ENCODE measurements around the gene KRT5. TPM values are rescaled to one million over a fixed set of nuclear protein-coding genes. Genes with fewer than 3 reads are reported as not detected.

Gene KRT5
- total RNA-seq, 4 donors from 2014 or later, result 0.94 to 9.9 (median 5.9) TPM; not detected in 1

- Histone ChIP-seq H3K27me3 (no peaks in the 10 kb centered on the region), H3K27ac (no peak overlapping the region), H3K4me1 (no peaks in the 10 kb centered on the region), H3K9me3 (no peaks in the 10 kb centered on the region), H3K36me3 (no peaks in the 10 kb centered on the region), H3K4me3 (no peak overlapping the region)
- no peak for DNase-seq
- no peak for TF ChIP-seq POLR2A (IDR thresholded peaks at IDR 0.05)
- peak in 2 of 6 experiments; percentile 15 to 21 for TF ChIP-seq CTCF (IDR thresholded peaks at IDR 0.05)
These were observed 14.3 kb upstream of the KRT5 start for GRCh38 chr12:52534482-52534881.

GRCh38 chr12:52533686-52534470 lies 13.7 kb upstream of the KRT5 start:
- no peak for DNase-seq
- H3K27ac ChIP-seq, result no peak overlapping the region
- H3K9me3 ChIP-seq, result no peaks in the 10 kb centered on the region

DNA sequence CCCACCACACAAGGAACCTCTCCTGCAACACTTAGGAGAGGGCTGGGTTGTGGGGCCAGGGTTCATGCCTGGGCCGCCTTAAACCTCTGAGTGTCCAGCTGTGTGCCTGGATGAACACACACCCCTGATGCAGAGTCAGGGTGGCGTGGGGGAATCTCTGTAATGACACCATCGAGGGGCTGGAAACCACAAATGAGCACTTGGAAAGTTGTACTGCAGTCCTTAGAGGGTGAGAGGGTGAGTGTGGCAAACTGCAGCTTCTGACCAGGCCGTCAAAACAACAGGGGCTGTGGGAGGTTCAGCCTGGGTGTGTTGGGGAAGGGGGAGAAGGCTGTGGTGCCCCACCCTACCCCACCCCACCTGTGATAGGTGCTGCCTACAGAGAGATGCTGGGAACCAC lies 12.4 kb upstream of the KRT5 start:
- no peak for DNase-seq
- no peaks in the 10 kb centered on the region for H3K4me1 ChIP-seq
- H3K27me3 ChIP-seq, result no peaks in the 10 kb centered on the region
- no peak overlapping the region for H3K4me3 ChIP-seq
- H3K9me3 ChIP-seq, result no peaks in the 10 kb centered on the region
- no peak overlapping the region for H3K27ac ChIP-seq
- TF ChIP-seq POLR2A (IDR thresholded peaks at IDR 0.05) (no peak), CTCF (IDR thresholded peaks at IDR 0.05) (no peak)
- H3K36me3 ChIP-seq, result no peaks in the 10 kb centered on the region

More at GRCh38 chr12:52533686-52534470, 13.7 kb upstream of the KRT5 start:
- H3K4me3 ChIP-seq, result no peak overlapping the region
- H3K4me1 ChIP-seq, result no peaks in the 10 kb centered on the region
- H3K36me3 ChIP-seq, result no peaks in the 10 kb centered on the region
- no peaks in the 10 kb centered on the region for H3K27me3 ChIP-seq
- TF ChIP-seq CTCF (IDR thresholded peaks at IDR 0.05) (no peak), POLR2A (IDR thresholded peaks at IDR 0.05) (no peak)

GRCh38 chr12:52531566-52532300 lies 11.5 kb upstream of the KRT5 start:
- no peaks in the 10 kb centered on the region for H3K4me1 ChIP-seq
- no peaks in the 10 kb centered on the region for H3K36me3 ChIP-seq
- TF ChIP-seq POLR2A (IDR thresholded peaks at IDR 0.05) (no peak), CTCF (IDR thresholded peaks at IDR 0.05) (no peak)
- H3K4me3 ChIP-seq, result no peak overlapping the region
- DNase-seq, result no peak
- H3K27me3 ChIP-seq, result no peaks in the 10 kb centered on the region
- H3K27ac ChIP-seq, result no peak overlapping the region
- no peaks in the 10 kb centered on the region for H3K9me3 ChIP-seq

GRCh38 chr12:52530905-52531304 lies 10.7 kb upstream of the KRT5 start:
- DNase-seq, result no peak
- Histone ChIP-seq H3K27me3 (no peaks in the 10 kb centered on the region), H3K4me1 (no peaks in the 10 kb centered on the region), H3K4me3 (no peak overlapping the region), H3K9me3 (no peaks in the 10 kb centered on the region), H3K27ac (no peak overlapping the region), H3K36me3 (no peaks in the 10 kb centered on the region)
- no peak for TF ChIP-seq CTCF (IDR thresholded peaks at IDR 0.05)
- no peak for TF ChIP-seq POLR2A (IDR thresholded peaks at IDR 0.05)

All from Peyer's patch (tissue), 4 donors.